ENCODE results near the gene SIRPB1.
"Not testable (repeated sequence)": the region's sequence is repeated elsewhere in the genome, so short reads cannot be mapped to it uniquely, and the experiment has no call there.

SIRPB1 gene

DNA sequence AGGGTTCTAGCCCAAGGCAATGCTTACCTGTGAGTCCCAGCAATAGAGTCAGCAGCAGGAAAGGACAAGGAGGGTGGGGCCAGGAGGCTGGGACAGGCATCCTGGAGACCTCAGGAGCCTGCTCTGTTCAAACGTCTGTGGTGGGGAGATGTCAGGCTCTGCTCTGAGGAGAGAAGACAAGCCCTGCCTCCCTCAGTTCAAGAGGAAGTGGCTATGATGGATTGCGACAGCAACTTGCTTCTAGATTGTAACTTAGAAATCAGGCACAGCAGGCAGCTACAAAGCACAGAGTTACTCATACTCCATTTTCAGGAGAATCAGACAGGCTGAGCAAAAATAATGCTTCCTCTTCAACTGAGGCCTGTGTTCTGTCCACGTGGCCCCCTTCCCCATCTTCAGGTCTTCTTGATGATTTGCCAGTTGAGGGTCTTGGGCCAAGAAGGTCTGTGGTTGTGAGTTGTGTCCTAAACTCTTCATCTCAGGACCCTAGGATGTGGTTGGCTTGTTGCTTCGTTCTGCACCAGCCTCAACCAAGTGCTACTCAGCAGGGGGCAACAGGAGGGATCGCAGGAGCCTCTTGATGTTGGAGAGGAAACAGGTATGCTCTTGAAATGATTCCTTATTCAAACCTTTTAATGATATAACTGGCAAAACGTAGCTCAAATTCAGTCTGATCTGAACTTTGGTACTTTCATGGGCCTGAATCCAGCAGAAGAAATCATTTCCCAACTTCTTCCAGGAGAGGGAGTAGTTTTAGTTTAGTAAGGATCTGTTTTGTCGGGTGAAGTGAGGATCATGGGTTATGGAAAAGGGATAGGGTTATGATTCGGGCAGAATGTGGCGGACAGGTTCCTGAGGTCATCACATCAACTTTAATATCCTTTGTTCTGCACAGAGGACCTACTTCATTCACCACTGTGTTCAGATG is 31.0 kb downstream of the SIRPB1 start:
- DNase-seq = no peak

DNA sequence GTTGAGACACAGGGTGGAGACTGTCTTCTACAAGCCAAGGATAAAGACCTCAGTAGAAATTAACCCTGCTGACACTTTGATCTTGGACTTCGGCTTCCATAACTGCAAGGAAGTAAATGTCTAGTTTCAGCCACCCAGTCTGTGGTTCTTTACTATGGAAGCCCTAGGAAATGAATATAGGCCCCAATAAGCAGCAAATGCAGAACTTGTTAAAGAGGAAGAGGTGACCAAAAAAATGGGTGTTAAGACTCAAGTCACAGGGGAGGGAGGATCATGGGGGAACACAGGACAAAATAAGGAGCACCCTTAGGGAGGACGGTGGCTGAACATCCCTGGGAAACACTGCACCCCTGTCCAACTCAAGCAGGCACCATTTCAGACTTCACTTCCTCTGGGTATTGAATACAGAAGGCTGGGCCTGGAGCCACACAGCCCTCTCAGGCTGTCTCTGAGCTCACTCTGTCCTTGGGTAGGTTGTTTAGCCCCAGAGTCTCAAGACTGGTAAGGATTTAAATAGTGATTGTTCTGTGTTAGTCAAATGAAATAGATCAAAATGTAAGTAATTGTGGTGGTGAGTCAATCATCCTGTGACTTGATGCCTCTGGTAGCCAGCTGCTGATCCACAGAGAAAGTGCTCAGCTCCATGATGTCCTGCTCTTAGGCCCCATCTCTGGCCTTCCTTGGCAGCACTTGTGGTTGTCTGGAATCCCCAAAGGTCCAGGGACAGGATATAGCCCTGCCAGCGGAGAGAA is 31.9 kb downstream of the SIRPB1 start:
- no peak for DNase-seq

DNA sequence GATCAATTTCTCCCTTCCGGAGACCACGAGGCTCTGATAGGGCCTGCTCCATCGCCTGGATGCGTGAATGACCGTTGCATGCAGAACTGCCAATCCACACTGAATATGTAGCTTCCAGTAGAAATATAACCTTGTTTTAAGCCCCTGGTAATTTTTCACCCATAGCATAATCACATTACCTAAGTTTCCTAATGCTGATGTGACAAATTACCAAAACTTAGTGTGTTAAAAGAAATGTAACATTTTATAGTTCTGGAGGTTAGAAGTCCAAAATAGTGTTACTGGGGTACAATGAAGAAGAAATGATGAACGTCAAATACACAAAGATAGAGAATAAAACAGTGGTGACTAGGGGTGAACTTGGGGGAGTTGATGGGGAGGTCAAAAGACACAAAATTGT is 40.3 kb downstream of the SIRPB1 start:
- DNase-seq = no peak

DNA sequence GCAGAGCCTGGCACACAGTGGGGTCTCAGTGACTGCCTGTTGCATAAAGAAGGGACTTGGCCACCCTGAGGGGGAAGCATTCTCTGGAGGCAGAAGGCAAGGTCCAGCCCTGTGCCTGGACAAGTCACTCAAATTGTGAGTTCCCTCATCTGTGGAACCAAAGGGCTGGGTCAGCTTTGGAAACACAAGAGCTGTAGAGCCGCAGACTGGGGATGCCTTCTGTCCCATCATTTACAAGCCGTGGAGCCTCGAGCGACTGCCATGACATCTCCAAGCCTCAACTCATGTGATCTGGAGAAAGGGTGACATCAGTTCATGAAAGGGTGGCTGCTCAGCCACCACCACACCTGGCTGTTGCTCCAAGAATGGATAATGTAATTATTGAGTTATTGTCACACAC is 41.9 kb downstream of the SIRPB1 start:
- no peak for DNase-seq

DNA sequence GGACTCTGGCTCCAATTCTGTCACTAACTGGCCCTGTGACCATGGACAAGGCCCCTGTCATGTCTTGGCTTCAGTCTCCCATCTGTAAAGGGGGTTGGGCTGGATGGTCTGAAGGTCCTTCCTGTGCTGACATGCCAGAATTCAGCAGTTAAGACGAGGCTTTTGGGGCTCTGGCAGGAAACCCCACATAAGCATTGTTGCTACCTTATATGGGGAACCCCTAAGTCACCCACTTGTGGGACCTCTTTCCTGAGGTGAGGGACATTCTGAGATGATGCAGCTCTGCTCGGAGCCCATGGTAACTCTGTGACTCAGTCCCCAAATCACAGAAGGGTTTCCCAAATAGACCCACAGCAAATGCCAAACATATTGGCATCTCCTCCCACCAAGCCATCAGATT is 42.5 kb downstream of the SIRPB1 start:
- not testable (repeated sequence) for DNase-seq

DNA sequence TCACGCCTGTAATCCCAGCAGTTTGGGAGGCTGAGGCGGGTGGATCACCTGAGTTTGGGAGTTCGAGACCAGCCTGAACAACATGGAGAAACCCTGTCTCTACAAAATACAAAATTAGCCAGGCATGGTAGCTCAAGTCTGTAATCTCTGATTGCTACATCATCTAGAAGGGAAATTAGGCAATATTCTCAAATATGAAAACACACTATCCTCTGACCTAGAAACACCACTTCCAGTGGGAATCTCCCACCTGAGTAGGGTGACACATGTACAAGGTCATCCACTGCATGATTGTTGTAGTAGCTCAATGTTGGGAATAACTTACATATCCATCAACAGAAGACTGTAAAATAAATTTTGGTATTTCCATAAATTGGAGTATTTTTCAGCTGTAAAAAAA is 43.2 kb downstream of the SIRPB1 start:
- DNase-seq = no peak

DNA sequence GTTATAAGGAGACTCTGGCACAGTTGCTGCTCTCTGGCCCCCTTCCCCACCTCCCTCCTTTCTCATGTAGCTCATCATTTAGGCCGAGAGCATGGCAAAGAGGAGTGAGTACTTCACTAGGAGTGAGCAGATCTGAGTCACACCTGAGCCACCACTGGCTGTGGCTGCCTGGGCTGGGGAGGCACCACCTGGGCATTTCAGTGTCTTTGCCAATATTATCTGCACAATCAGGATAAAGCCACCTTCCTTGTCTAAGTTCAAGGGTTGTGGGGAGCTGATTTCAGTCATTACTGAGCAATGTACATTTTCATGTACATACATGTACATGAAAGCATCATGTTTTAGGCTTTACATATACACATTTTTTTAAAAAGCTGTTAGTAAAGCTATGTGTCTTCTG is 43.8 kb downstream of the SIRPB1 start:
- DNase-seq = not testable (repeated sequence)

DNA sequence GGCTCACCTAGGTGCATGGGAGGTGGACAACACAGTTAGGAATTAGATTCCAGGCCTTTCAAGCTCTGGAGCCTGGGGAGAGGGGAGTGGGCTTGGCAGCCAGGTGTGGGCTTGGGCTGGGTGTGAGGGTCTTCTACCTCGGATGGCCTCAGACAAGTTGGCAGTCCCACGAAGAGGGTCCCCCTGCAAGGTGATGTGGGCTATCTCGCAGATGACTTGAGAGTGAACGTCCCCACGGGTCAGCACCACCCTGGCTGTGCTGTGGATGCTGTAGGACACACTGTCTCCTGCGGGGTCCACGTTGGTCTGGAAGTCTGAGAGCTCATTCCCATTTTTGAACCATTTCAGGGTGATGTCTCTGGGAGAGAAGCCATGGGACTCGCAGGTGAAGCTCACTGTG is 48.2 kb downstream of the SIRPB1 start:
- DNase-seq = not testable (repeated sequence)
